NCI-H2107 treated with DMSO at 0.1 percent for 48 hours (cell line): ENCODE results near the gene ARFGAP2.
A peak's percentile ranks its signal among the peaks of the same experiment; 100 is the strongest.
"Not testable (repeated sequence)": the region's sequence is repeated elsewhere in the genome, so short reads cannot be mapped to it uniquely, and the experiment has no call there.

Source experiments
- DNase-seq: peaks from one replicate; lab custom pipeline; 2025; ENCODE audit not compliant: unreplicated experiment; lab: John Stamatoyannopoulos, UW

The ARFGAP2 gene

GRCh38 chr11:47176328-47177228 lies at the start of gene ARFGAP2:
Gene ARFGAP2 (minus strand): TSS chr11:47176879. CDS start chr11:47176853, 26 bp downstream.
- peak; percentile 81 for DNase-seq

- DNase-seq: no peak
Measured at GRCh38 chr11:47225552-47226400, 49.1 kb upstream of the ARFGAP2 start.

- no peak for DNase-seq
Measured at GRCh38 chr11:47222696-47223095, 46.0 kb upstream of the ARFGAP2 start.

GRCh38 chr11:47220401-47220821 lies 43.7 kb upstream of the ARFGAP2 start:
- no peak for DNase-seq

- peak; percentile 12 for DNase-seq
Measured at GRCh38 chr11:47216121-47216798, 39.6 kb upstream of the ARFGAP2 start.

- peak; percentile 38 for DNase-seq
Measured at GRCh38 chr11:47215366-47215910, 38.8 kb upstream of the ARFGAP2 start.

- DNase-seq: peak; percentile 73
Measured at GRCh38 chr11:47213950-47214565, 37.4 kb upstream of the ARFGAP2 start.

- no peak for DNase-seq
Measured at GRCh38 chr11:47212938-47213337, 36.3 kb upstream of the ARFGAP2 start.

- DNase-seq: no peak
Measured at GRCh38 chr11:47208628-47209027, 31.9 kb upstream of the ARFGAP2 start.

- DNase-seq: not testable (repeated sequence)
Measured at GRCh38 chr11:47208008-47208552, 31.4 kb upstream of the ARFGAP2 start.

- DNase-seq: no peak
Measured at GRCh38 chr11:47207459-47207858, 30.8 kb upstream of the ARFGAP2 start.

GRCh38 chr11:47206577-47206976 lies 29.9 kb upstream of the ARFGAP2 start:
- DNase-seq: not testable (repeated sequence)

- no peak for DNase-seq
Measured at GRCh38 chr11:47204637-47204989, 27.9 kb upstream of the ARFGAP2 start.

GRCh38 chr11:47202576-47202975 lies 25.9 kb upstream of the ARFGAP2 start:
- no peak for DNase-seq

GRCh38 chr11:47201015-47201414 lies 24.3 kb upstream of the ARFGAP2 start:
- no peak for DNase-seq

GRCh38 chr11:47198161-47198560 lies 21.5 kb upstream of the ARFGAP2 start:
- DNase-seq: not testable (repeated sequence)

- no peak for DNase-seq
Measured at GRCh38 chr11:47192111-47192510, 15.4 kb upstream of the ARFGAP2 start.

GRCh38 chr11:47191137-47191536 lies 14.5 kb upstream of the ARFGAP2 start:
- DNase-seq: not testable (repeated sequence)

GRCh38 chr11:47189100-47189834 lies 12.6 kb upstream of the ARFGAP2 start:
- no peak for DNase-seq

GRCh38 chr11:47188259-47188658 lies 11.6 kb upstream of the ARFGAP2 start:
- DNase-seq: no peak
